RWPE1 (cell line): ENCODE results near the gene SLC7A6.

Source experiments
- CTCF ChIA-PET: fragments of 350-600 bp; sonication (Branson Sonifier 250); formaldehyde crosslinking; extraction: SDS; loops from one replicate; lab custom pipeline; 2021; lab: Yijun Ruan, JAX
- POLR2A ChIA-PET: fragments of 400-600 bp; formaldehyde crosslinking; extraction: SDS; loops from one replicate; lab custom pipeline; 2020; ENCODE audit warnings: antibody characterized with exemption; ENCODE audit not compliant: low non-redundant PET; lab: Yijun Ruan, JAX
- DNase-seq: peaks from one replicate; pipeline ENCODE4 v3.0.0; 2012; ENCODE audit warnings: low spot score
- H3K27ac ChIP-seq: fragments of 450-650 bp; 2 replicates; pipeline ENCODE4 v1.5.1; 2017
- TF ChIP-seq, protein P1 (sequence below): fragments of 450-650 bp; conservative IDR thresholded peaks from 2 replicates; pipeline ENCODE4 v1.5.1; 2017; ENCODE audit warnings: low read depth, mild to moderate bottlenecking

Gene SLC7A6

DNA sequence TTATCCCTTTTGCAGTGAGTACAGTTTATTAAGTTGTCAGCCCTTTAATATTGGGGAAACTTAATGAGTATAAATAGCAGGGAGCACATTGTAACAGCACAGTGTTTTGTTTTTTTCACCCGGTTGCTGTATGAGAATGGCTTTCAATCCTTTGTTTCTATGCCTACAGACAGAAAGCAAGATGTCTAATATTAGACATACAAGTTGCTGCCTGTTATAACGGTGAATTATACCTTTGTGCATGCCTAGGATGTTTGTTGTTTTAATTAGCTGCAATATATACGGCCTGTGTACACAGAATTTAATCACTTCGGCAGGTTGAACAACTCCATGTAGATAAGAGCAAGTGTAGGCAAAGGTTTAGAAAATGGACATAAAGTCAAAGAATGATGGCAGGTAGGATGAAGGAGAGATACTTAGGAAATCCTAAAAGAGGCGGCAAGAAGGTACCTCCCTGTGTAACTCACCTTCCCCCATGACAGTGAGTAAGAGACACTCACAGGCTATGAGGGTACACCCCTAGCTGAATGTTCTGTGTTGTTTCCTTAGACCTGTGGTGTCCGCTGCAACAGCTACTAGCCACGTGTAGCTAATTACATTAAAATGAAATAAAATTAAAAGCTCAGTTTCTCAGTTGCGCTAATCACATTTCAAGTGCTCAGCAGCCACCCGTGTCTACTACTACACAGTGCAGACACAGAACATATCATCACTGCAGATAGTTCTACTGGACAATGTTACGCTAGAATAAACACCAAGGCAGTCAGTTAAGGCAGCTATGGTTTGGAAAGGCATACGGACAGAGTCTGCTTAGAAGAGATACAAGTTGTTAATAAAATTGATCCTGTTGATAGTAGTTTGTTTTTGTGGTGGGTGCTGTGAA lies 35.5 kb downstream of the SLC7A6 start:
- ChIA-PET CTCF (interaction anchor here (0.8 to 1.8 kb wide), 3 partner anchors 29 to 38 kb away, joined by 3 to 8 read pairs (median 3); partner anchors contain the start of gene SLC7A6), POLR2A (interaction anchor here (0.5 to 1.2 kb wide), 2 partner anchors 9 to 11 kb away, joined by 3 to 6 read pairs; partner anchors contain the start of genes PRMT7 and SLC7A6OS)
- DNase-seq = no peak
- TF ChIP-seq, protein P1, sequence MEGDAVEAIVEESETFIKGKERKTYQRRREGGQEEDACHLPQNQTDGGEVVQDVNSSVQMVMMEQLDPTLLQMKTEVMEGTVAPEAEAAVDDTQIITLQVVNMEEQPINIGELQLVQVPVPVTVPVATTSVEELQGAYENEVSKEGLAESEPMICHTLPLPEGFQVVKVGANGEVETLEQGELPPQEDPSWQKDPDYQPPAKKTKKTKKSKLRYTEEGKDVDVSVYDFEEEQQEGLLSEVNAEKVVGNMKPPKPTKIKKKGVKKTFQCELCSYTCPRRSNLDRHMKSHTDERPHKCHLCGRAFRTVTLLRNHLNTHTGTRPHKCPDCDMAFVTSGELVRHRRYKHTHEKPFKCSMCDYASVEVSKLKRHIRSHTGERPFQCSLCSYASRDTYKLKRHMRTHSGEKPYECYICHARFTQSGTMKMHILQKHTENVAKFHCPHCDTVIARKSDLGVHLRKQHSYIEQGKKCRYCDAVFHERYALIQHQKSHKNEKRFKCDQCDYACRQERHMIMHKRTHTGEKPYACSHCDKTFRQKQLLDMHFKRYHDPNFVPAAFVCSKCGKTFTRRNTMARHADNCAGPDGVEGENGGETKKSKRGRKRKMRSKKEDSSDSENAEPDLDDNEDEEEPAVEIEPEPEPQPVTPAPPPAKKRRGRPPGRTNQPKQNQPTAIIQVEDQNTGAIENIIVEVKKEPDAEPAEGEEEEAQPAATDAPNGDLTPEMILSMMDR = no peak
- peak overlapping the region; percentile 92 for H3K27ac ChIP-seq

DNA sequence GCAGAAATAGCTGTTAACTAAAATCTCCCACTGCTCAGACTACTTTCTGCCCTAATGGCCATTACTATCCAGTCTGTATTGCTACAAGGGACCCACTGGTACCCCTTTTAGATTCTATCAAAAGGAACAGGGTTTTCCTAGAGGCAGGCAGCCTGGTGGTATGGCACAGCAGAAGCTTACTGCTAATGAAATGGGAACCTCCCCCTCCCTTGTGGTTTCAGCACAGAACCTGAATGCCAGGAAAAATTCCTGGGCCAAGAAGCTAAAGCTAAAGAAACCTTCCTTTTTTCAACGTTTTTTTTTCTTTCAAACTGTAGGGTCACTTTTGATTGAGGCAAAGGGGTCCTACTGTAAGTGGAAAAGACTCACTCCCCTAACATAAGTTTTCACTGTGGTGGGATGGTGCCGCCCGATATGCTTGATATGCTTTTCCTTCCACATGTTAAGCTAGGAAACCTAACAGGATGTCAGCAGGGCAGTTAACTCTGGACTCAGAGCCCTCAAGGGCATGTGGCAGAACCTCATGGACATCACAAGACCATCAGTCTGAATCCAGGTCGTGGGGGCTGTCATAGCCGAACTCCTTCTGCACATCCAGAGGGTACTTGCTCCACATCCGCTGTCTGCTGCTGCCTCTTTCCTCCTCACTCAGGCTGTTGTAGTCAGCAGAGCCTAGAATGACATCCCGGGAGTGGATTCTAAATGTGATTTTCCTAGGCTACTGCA lies 36.6 kb downstream of the SLC7A6 start:
- H3K27ac ChIP-seq = peak overlapping the region; percentile 51
- DNase-seq = no peak
- CTCF ChIA-PET = interaction anchor here (0.7 to 0.8 kb wide), 2 partner anchors 37 to 39 kb away, joined by 3 to 4 read pairs; partner anchors contain the start of gene SLC7A6
- POLR2A ChIA-PET = no interaction called here
- TF ChIP-seq, protein P1 = no peak

DNA sequence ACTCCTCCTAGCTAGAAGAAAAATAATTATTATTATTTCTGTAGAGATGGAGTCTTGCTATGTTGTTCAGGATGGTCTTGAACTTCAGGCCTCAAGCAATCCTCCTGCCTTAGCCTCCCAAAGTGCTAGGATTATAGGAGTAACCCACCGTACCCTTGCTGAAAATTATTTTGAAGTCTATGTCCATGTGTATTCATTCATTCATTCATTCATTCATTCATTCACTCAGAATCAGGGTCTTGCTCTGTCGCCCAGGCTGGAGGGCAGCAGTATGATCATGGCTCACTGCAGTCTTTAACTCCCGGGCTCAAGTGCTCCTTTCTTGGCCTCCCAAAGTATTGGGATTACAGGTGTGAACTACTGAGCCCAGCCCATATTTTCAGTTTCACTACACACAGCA lies 42.3 kb downstream of the SLC7A6 start:
- TF ChIP-seq, protein P1 = no peak
- ChIA-PET POLR2A (interaction anchor here (0.6 kb wide), 1 partner anchor 313 kb away, joined by 7 read pairs; no protein-coding TSS in a partner anchor), CTCF (no interaction called here)
- DNase-seq = no peak
- H3K27ac ChIP-seq = no peak overlapping the region

DNA sequence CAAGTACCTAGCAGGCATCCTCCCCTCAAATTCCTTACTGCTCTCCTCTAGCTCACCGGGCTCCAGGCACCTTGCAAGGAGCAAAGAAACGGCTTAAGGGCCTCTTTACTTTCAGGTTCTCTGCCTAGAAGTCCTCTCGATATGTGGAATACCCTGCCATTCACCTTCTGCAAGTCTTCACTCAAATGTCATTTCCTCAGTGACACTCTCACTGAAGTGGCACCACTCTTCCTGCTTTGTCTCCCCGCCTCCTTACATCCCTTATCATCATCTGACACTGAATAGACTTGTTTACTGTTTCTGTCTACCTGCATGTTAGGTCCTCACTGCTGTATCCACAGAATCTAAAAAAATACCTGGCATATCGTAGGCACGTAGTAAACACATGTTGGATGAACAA lies 45.5 kb downstream of the SLC7A6 start:
- ChIA-PET CTCF (interaction anchor here (0.7 kb wide), 1 partner anchor 46 kb away, joined by 3 read pairs; no protein-coding TSS in a partner anchor), POLR2A (interaction anchor here (1.1 kb wide), 1 partner anchor 37 kb away, joined by 3 read pairs; no protein-coding TSS in a partner anchor)
- TF ChIP-seq, protein P1 = no peak
- H3K27ac ChIP-seq = peak overlapping the region; percentile 82
- no peak for DNase-seq

DNA sequence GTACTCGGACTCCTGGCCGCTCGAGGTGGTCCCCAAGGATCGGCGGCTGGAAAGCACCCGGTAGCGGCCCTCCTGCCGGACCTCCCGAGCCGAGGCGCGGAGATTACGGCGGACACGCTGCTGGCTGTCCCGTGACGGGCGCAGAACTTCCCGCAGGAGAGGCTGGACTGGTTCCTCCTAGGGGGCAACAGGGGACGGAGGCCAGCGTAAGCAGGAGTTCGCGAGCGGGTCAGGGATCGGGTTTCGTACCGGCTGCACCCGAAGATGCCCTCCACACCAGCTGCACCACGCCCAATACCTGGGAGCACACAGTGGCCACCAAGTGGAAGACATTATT lies 46.1 kb downstream of the SLC7A6 start:
- H3K27ac ChIP-seq = peak overlapping the region; percentile 82
- TF ChIP-seq, protein P1 = no peak
- ChIA-PET POLR2A (interaction anchor here (0.6 to 1.2 kb wide), 4 partner anchors 11 to 73 kb away, joined by 3 to 9 read pairs (median 4); no protein-coding TSS in a partner anchor), CTCF (interaction anchor here (0.6 to 1.2 kb wide), 5 partner anchors 11 to 172 kb away, joined by 3 to 5 read pairs (median 3); no protein-coding TSS in a partner anchor)
- no peak for DNase-seq
